Natural killer cell (primary cell): ENCODE measurements around the gene SMARCB1. TPM values are rescaled to one million over a fixed set of nuclear protein-coding genes. Genes with fewer than 3 reads are reported as not detected.

ENCODE experiments used
- ATAC-seq, 3 donors: fragments of 150-1000 bp in 2 of 3; fragments of 200-7000 bp in 1 of 3; cut with Tn5 transposase; 1 replicate in 1 of 3; 2 replicates in 2 of 3; pipeline ENCODE4 v1.10.0; 2021; ENCODE audit warnings: mild to moderate bottlenecking in 2 of 3, moderate library complexity in 2 of 3
- DNase-seq, 2 donors: peaks; one replicate each; pipeline versions ENCODE4 v3.0.0 to v3.0.0-alpha.2; 2013 to 2021; ENCODE audit warnings: mixed read lengths in 1 of 2
- H3K27ac ChIP-seq: one replicate; pipeline ENCODE4 v1.5.1; 2013; ENCODE audit warnings: mild to moderate bottlenecking, low read length
- H3K27me3 ChIP-seq: one replicate; pipeline ENCODE4 v1.6.1; 2013; ENCODE audit warnings: low read length; ENCODE audit not compliant: control insufficient read depth, insufficient read depth
- H3K36me3 ChIP-seq: one replicate; pipeline ENCODE4 v1.6.1; 2013; ENCODE audit warnings: low read length; ENCODE audit not compliant: control insufficient read depth, insufficient read depth
- H3K4me1 ChIP-seq: one replicate; pipeline ENCODE4 v1.6.1; 2013; ENCODE audit warnings: low read length; ENCODE audit not compliant: control insufficient read depth, insufficient read depth
- H3K4me3 ChIP-seq: one replicate; pipeline ENCODE4 v1.5.1; 2013; ENCODE audit warnings: low read length
- H3K9me3 ChIP-seq: one replicate; pipeline ENCODE4 v1.6.1; 2013; ENCODE audit warnings: low read length; ENCODE audit not compliant: control insufficient read depth, insufficient read depth
- H3K27ac Mint-ChIP-seq, 2 donors: one replicate each; pipeline ENCODE4 v1.8.0; 2022; ENCODE audit warnings: mild to moderate bottlenecking in 2 of 2, mixed read lengths in 2 of 2, moderate library complexity in 1 of 2
- H3K27me3 Mint-ChIP-seq, 2 donors: one replicate each; pipeline ENCODE4 v1.8.0; 2022; ENCODE audit warnings: low read depth in 2 of 2, mixed read lengths in 2 of 2
- H3K36me3 Mint-ChIP-seq: one replicate; pipeline ENCODE4 v1.8.0; 2022; ENCODE audit warnings: mixed read lengths
- H3K4me1 Mint-ChIP-seq, 2 donors: one replicate each; pipeline ENCODE4 v1.8.0; 2022; ENCODE audit warnings: mixed read lengths in 2 of 2
- H3K4me3 Mint-ChIP-seq: one replicate; pipeline ENCODE4 v1.8.0; 2022; ENCODE audit warnings: mild to moderate bottlenecking, moderate library complexity, mixed read lengths
- H3K9me3 Mint-ChIP-seq, 2 donors: one replicate each; pipeline ENCODE4 v1.8.0; 2022; ENCODE audit warnings: mixed read lengths in 2 of 2
- CTCF ChIP-seq: fragments of 200-600 bp; IDR thresholded peaks from one replicate; pipeline ENCODE4 v1.8.0; 2022; ENCODE audit warnings: antibody characterized with exemption
- WGBS: methylation state at CpG from one replicate; pipeline ENCODE4 v1.1.7; 2013; ENCODE audit warnings: missing lambda C conversion rate; ENCODE audit not compliant: insufficient coverage; 5-methylcytosine and 5-hydroxymethylcytosine counted together
- intact Hi-C: fragments of 100-400 bp; cut with micrococcal nuclease; formaldehyde crosslinking; loops from one replicate; pipeline ENCODE4 v1.14.2; 2022
- total RNA-seq, 4 donors: library from RNA; stranded (reverse); fragments of 120-200 nt in 1 of 4; gene quantifications; one replicate each; pipeline versions ENCODE4 v1.2.3 to v1.2.4, GENCODE V29; 2013 to 2022

SMARCB1 gene
- 10 to 100 TPM; 56.3 to 76.9 (median 69.8) TPM for total RNA-seq
- 60.9 TPM for total RNA-seq (2013)

DNA sequence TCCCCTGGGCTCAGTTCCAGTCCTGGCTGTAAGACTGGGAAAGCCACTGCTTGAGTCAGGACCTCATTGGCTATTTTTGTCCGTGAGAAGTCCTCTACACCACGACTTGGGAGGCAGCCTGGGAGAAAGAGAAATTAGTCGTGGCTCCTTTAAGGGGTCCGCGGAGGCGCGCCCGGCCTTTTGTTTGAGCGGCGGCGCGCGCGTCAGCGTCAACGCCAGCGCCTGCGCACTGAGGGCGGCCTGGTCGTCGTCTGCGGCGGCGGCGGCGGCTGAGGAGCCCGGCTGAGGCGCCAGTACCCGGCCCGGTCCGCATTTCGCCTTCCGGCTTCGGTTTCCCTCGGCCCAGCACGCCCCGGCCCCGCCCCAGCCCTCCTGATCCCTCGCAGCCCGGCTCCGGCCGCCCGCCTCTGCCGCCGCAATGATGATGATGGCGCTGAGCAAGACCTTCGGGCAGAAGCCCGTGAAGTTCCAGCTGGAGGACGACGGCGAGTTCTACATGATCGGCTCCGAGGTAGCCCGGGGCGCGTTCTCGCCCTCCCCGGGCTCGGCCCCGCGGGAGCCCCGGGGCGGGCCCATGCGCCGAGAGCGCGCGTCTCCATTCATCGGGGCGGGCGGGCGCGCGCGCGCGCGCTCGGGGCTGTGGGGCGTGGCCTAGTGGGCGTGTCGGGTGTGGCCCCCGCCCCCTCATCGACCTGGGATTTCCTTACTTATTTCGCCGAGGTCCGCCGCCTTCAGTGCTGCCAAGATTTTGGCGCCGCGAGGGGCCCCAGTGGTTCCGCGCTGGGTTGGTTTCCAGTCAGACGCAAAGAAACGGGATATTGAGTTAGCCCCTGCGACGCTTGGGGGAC lies at the start of gene SMARCB1:
SMARCB1 (plus strand) TSS at position 215 of the 848 bp plus-strand sequence; CDS start at position 419, 204 bp downstream.
- H3K36me3 Mint-ChIP-seq, result no peaks in the 10 kb centered on the region
- ATAC-seq (peak; percentile 89 to 96 (median 90)), DNase-seq (peak; percentile 90 to 95)
- Histone ChIP-seq H3K4me1 (peaks cover 36% of the 10 kb centered on the region), H3K9me3 (no peaks in the 10 kb centered on the region), H3K27ac (peak within 1 kb of the TSS; percentile 98), H3K36me3 (peaks cover 2% of the 10 kb centered on the region), H3K27me3 (no peaks in the 10 kb centered on the region), H3K4me3 (peak within 1 kb of the TSS; percentile 75)
- H3K4me1 Mint-ChIP-seq, result peaks cover 29 to 31% of the 10 kb centered on the region in 2 donors
- TF ChIP-seq CTCF, result no peak
- peak within 1 kb of the TSS; percentile 84 to 89 for H3K27ac Mint-ChIP-seq
- no peaks in the 10 kb centered on the region for H3K9me3 Mint-ChIP-seq
- WGBS, result under 1% methylated on average over 97 of the region's 97 CpGs
- intact Hi-C loops, result loop anchor here (1.0 to 2.0 kb wide), 3 partner anchors 14 to 224 kb away; partner anchors contain the start of genes CABIN1, DERL3 and MMP11
- peak within 1 kb of the TSS; percentile 85 for H3K4me3 Mint-ChIP-seq
- H3K27me3 Mint-ChIP-seq, result no peaks in the 10 kb centered on the region

DNA sequence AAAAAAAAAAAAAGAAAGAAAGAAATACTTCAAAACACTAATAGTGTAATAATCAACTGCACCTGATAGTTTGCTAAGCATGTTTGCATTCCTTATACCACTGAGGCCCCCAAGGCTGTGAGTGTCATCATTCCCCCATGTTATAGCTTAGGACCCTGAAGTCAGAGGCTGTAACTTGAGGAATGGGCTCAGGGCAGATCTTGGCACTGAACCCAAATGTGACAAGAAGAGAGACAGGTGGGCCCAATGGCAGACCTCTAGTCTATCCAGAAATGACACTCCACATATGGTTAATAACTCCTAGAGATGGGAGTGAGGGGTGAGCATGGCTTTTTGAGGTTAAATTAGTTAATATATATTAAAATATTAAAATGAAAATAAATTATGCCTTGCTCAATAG lies 49.1 kb upstream of the SMARCB1 start:
- Mint-ChIP-seq H3K4me3 (no peak overlapping the region), H3K4me1 (no peaks in the 10 kb centered on the region), H3K27me3 (no peaks in the 10 kb centered on the region), H3K27ac (no peak overlapping the region), H3K9me3 (no peaks in the 10 kb centered on the region), H3K36me3 (no peaks in the 10 kb centered on the region)
- no peak for TF ChIP-seq CTCF
- Histone ChIP-seq H3K27ac (no peak overlapping the region), H3K4me3 (no peak overlapping the region), H3K9me3 (no peaks in the 10 kb centered on the region), H3K27me3 (no peaks in the 10 kb centered on the region), H3K36me3 (peaks cover 9% of the 10 kb centered on the region), H3K4me1 (no peaks in the 10 kb centered on the region)
- intact Hi-C loops, result no loop called here
- DNase-seq (no peak), ATAC-seq (no peak)

DNA sequence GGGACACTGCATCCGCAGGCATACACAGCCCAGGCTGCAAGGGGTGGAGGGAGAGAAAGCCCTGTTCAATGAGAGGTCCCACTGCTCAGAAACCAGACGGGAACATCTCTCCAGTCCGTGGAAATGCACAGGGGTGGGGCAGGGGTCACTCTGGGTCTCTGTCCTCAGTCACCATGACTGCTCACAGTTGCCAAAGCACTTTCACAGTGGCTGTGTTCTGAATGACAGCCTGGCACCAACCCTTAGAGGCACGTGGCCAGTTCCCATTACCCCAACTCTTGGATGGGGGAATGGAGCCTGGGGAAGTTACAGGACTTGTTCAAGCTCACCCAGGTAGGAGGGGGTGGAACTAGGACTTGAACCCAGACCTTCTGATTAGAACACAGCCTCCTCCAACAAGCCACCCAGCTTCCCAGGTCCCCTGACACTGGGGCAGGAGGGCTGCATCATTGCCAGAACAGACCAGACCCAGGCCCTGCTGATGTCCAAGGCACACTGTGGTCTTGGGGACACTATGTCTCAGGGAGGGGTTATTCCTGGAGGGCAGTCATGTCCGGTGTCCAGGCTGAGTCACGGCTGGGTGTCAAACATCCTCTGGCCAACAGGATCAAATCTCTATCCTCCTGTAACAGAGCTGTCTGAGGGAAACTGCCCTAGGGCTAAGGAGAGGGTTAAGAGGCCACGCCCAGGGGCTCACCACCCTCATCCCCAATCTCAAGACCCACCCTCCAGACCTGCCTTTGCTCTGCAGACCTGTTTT lies 44.1 kb upstream of the SMARCB1 start:
- peaks cover 12 to 19% of the 10 kb centered on the region in 2 donors for H3K4me1 Mint-ChIP-seq
- Histone ChIP-seq H3K27ac (no peak overlapping the region), H3K4me1 (no peaks in the 10 kb centered on the region), H3K36me3 (peaks cover 28% of the 10 kb centered on the region), H3K9me3 (no peaks in the 10 kb centered on the region), H3K27me3 (no peaks in the 10 kb centered on the region), H3K4me3 (no peak overlapping the region)
- no peaks in the 10 kb centered on the region for H3K9me3 Mint-ChIP-seq
- WGBS, result 96% methylated on average over 7 of the region's 7 CpGs
- no peak for TF ChIP-seq CTCF
- DNase-seq, result no peak
- intact Hi-C loops, result no loop called here
- H3K27me3 Mint-ChIP-seq, result no peaks in the 10 kb centered on the region
- H3K4me3 Mint-ChIP-seq, result no peak overlapping the region
- no peak for ATAC-seq
- peaks cover 13% of the 10 kb centered on the region for H3K36me3 Mint-ChIP-seq
- no peak overlapping the region for H3K27ac Mint-ChIP-seq
